C4-2B (cell line): ENCODE data around the gene PTCHD1.

Experiments
- ZFX ChIP-seq: fragments of 450-650 bp; IDR thresholded peaks from 2 replicates; pipeline ENCODE4 v1.6.1; 2017
- TF ChIP-seq, protein P1 (sequence below): fragments of 450-650 bp; conservative IDR thresholded peaks from 2 replicates; pipeline ENCODE4 v1.5.1; 2017; ENCODE audit warnings: mild to moderate bottlenecking

DNA sequence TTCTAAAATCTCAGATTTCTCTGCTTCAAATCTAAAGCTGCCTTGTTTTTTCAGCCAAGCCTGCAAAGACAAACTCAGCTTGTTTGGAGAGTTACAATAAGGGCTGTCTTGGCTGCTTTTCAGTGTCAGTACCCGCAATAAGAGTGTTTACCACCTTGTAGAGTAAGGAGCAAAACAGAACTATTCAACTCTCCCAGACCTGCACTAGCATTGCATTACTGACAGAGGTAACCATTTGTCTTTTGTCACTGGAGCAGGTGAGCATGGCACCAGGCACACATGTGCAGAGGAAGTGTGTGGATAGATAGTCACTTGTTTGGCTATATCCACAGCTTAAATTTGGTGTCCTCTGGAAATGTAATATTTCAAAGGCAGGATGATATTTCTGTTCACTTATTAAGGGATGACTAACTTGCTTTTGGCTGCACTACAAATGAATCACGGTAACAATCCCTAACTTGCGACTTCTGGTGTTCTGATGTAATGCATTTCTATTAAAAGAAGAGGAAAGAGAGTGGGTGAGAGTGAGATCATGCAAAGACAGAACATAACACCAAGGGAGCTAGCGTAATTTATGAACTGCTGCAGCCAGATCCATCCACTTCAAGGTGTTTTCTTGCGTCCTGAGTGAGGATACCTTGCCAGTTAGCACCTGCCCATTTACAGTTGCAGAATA, 38.6 kb downstream of the PTCHD1 start:
- TF ChIP-seq, protein P1, sequence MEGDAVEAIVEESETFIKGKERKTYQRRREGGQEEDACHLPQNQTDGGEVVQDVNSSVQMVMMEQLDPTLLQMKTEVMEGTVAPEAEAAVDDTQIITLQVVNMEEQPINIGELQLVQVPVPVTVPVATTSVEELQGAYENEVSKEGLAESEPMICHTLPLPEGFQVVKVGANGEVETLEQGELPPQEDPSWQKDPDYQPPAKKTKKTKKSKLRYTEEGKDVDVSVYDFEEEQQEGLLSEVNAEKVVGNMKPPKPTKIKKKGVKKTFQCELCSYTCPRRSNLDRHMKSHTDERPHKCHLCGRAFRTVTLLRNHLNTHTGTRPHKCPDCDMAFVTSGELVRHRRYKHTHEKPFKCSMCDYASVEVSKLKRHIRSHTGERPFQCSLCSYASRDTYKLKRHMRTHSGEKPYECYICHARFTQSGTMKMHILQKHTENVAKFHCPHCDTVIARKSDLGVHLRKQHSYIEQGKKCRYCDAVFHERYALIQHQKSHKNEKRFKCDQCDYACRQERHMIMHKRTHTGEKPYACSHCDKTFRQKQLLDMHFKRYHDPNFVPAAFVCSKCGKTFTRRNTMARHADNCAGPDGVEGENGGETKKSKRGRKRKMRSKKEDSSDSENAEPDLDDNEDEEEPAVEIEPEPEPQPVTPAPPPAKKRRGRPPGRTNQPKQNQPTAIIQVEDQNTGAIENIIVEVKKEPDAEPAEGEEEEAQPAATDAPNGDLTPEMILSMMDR: no peak
- TF ChIP-seq ZFX: no peak
